ENCODE measurements around the gene PLD1.

Gene PLD1

DNA sequence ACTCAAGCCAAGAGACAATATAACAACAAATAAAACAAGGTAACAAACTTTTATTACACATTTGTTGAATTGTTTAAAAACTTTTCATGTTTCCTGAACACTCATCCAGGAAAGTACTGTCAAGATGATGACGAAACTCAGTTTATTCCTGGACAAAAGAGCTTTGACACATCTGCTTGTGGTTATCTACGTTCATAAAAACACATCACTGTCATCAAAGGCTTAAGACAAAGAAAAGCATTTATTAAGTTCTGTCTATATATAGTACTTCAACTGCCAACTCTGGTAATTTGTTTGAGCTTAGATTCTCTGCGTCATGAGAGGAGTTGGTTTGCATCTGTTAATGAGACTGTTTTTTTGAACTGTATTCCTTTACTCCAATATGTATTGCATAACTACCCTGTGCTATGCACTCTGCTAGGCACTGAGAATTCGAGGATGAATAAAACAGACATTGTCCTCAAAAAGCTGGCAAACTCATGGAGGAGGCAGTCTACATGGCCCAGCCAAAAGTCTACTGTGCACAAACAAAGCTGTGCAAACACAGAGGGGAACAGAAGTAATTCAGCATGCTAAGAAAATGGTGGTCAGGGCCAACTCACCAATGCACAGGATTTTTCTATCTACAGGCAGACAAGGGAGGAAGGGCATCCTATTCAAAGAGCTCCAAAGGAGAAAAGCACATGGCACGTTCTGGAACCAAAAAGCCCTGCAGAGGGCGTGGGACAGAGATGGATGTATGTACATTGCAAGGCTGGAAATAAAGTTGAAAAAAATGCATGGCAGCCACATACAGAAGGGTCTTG lies 21.5 kb downstream of the PLD1 start:
- ATAC-seq (ENCODE audit: low read depth) = peak; percentile 79
- Histone ChIP-seq H3K4me1 (ENCODE audit: insufficient read depth, poor library complexity, severe bottlenecking) (peaks cover 45% of the 10 kb centered on the region), H3K27me3 (ENCODE audit: insufficient read depth, poor library complexity, severe bottlenecking) (no peaks in the 10 kb centered on the region), H3K4me3 (ENCODE audit: severe bottlenecking) (no peak overlapping the region), H3K9me3 (ENCODE audit: severe bottlenecking) (no peaks in the 10 kb centered on the region), H3K36me3 (ENCODE audit: low read depth) (no peaks in the 10 kb centered on the region), H3K27ac (ENCODE audit: poor library complexity, severe bottlenecking) (peak overlapping the region; percentile 40)
- no peak for DNase-seq (ENCODE audit: low spot score)
- TF ChIP-seq, protein P1, sequence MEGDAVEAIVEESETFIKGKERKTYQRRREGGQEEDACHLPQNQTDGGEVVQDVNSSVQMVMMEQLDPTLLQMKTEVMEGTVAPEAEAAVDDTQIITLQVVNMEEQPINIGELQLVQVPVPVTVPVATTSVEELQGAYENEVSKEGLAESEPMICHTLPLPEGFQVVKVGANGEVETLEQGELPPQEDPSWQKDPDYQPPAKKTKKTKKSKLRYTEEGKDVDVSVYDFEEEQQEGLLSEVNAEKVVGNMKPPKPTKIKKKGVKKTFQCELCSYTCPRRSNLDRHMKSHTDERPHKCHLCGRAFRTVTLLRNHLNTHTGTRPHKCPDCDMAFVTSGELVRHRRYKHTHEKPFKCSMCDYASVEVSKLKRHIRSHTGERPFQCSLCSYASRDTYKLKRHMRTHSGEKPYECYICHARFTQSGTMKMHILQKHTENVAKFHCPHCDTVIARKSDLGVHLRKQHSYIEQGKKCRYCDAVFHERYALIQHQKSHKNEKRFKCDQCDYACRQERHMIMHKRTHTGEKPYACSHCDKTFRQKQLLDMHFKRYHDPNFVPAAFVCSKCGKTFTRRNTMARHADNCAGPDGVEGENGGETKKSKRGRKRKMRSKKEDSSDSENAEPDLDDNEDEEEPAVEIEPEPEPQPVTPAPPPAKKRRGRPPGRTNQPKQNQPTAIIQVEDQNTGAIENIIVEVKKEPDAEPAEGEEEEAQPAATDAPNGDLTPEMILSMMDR (IDR thresholded peaks at IDR 0.05; ENCODE audit: poor library complexity, severe bottlenecking) = no peak

DNA sequence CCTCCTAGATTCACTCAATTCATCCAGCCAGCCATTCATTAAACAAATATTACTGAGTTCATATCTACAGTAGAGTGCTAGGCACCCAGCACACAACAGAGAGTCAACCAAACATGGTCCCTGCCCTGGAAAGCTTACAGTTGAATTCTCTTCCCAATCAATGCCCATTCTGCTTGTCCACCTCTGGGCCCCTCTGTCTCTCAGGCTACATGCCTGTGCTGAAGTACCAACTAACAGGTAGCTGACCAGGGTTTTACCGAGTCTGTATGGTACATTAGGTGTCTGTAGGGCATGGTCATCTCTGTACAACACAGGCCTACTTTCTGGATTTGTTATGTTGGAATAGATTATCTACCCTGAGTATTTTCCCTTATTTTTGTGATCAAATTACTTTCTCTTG lies 23.3 kb downstream of the PLD1 start:
- Histone ChIP-seq H3K36me3 (ENCODE audit: low read depth) (no peaks in the 10 kb centered on the region), H3K27me3 (ENCODE audit: insufficient read depth, poor library complexity, severe bottlenecking) (no peaks in the 10 kb centered on the region), H3K4me1 (ENCODE audit: insufficient read depth, poor library complexity, severe bottlenecking) (peaks cover 35% of the 10 kb centered on the region), H3K27ac (ENCODE audit: poor library complexity, severe bottlenecking) (no peak overlapping the region), H3K4me3 (ENCODE audit: severe bottlenecking) (no peak overlapping the region), H3K9me3 (ENCODE audit: severe bottlenecking) (no peaks in the 10 kb centered on the region)
- DNase-seq (ENCODE audit: low spot score) (no peak), ATAC-seq (ENCODE audit: low read depth) (no peak)
- TF ChIP-seq, protein P1 (IDR thresholded peaks at IDR 0.05; ENCODE audit: poor library complexity, severe bottlenecking) = no peak

DNA sequence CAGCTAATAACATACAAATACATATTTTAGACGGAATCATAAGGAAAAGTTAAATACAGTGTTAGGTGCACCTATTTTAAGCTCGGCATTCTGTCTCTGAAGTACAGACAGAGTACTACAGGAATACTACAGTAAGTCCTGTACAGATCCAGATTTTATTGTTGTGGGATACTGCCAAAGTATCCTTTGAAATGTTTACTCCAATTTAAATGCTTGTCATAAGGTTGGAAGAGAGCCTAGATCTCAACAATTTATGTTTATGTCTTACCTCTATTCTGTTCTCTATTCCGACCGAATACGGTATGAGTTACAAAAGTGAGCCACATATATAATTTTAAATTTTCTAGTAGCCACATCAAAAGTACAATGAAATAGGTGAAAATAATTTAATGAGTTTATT lies 25.3 kb downstream of the PLD1 start:
- peaks cover 17% of the 10 kb centered on the region for H3K4me1 ChIP-seq (ENCODE audit: insufficient read depth, poor library complexity, severe bottlenecking)
- ATAC-seq (ENCODE audit: low read depth) (no peak), DNase-seq (ENCODE audit: low spot score) (no peak)
- no peak overlapping the region for H3K27ac ChIP-seq (ENCODE audit: poor library complexity, severe bottlenecking)
- TF ChIP-seq, protein P1 (IDR thresholded peaks at IDR 0.05; ENCODE audit: poor library complexity, severe bottlenecking) = no peak
- no peak overlapping the region for H3K4me3 ChIP-seq (ENCODE audit: severe bottlenecking)
- no peaks in the 10 kb centered on the region for H3K36me3 ChIP-seq (ENCODE audit: low read depth)
- no peaks in the 10 kb centered on the region for H3K9me3 ChIP-seq (ENCODE audit: severe bottlenecking)
- no peaks in the 10 kb centered on the region for H3K27me3 ChIP-seq (ENCODE audit: insufficient read depth, poor library complexity, severe bottlenecking)

DNA sequence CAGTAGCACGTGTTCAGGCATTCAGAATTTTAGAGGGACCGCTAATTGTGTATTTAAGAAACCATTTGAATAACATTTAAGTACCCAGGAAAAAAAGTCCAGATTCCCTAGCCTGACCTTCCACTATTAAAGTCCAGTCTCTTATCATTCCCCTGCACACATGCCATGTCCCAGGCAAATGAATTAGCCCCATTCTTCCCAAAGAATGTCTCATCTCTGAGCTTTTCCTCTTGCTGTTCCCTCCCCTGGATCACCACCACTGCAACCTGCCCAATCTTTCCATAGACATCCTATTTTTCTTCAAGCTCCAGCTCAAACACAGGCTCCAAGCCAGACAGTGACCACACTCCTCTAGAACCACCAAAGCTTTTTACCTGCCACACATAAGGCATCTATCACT lies 25.9 kb downstream of the PLD1 start:
- H3K36me3 ChIP-seq (ENCODE audit: low read depth) = no peaks in the 10 kb centered on the region
- H3K4me1 ChIP-seq (ENCODE audit: insufficient read depth, poor library complexity, severe bottlenecking) = peaks cover 11% of the 10 kb centered on the region
- TF ChIP-seq, protein P1 (IDR thresholded peaks at IDR 0.05; ENCODE audit: poor library complexity, severe bottlenecking) = no peak
- no peaks in the 10 kb centered on the region for H3K9me3 ChIP-seq (ENCODE audit: severe bottlenecking)
- no peak for DNase-seq (ENCODE audit: low spot score)
- no peaks in the 10 kb centered on the region for H3K27me3 ChIP-seq (ENCODE audit: insufficient read depth, poor library complexity, severe bottlenecking)
- H3K4me3 ChIP-seq (ENCODE audit: severe bottlenecking) = no peak overlapping the region
- ATAC-seq (ENCODE audit: low read depth) = no peak
- H3K27ac ChIP-seq (ENCODE audit: poor library complexity, severe bottlenecking) = no peak overlapping the region

DNA sequence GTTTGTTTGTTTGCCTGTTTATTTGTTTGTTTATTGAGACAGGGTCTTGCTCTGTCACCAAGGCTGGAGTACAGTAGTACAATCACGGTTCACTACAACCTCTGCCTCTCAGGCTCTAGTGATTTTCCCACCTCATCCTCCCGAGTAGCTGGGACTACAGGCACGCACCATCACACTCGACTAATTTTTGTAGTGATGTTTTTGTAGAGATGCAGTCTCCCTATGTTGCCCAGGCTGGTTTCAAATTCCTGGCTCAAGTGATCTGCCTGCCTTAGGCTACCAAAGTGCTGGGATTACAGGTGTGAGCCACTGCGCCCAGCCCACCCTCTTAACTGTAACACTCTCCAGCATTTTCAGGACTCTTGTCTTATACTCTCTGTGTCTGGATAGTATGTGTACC lies 26.7 kb downstream of the PLD1 start:
- Histone ChIP-seq H3K27ac (ENCODE audit: poor library complexity, severe bottlenecking) (no peak overlapping the region), H3K4me3 (ENCODE audit: severe bottlenecking) (no peak overlapping the region), H3K4me1 (ENCODE audit: insufficient read depth, poor library complexity, severe bottlenecking) (peaks cover 4% of the 10 kb centered on the region), H3K27me3 (ENCODE audit: insufficient read depth, poor library complexity, severe bottlenecking) (no peaks in the 10 kb centered on the region), H3K36me3 (ENCODE audit: low read depth) (no peaks in the 10 kb centered on the region), H3K9me3 (ENCODE audit: severe bottlenecking) (no peaks in the 10 kb centered on the region)
- TF ChIP-seq, protein P1 (IDR thresholded peaks at IDR 0.05; ENCODE audit: poor library complexity, severe bottlenecking) = no peak
- ATAC-seq (ENCODE audit: low read depth) = no peak
- no peak for DNase-seq (ENCODE audit: low spot score)
